Dendritic cell treated with granulocyte-macrophage colony-stimulating factor and Interleukin-4, amounts not matched to agents 40 ng/mL and 50 ng/mL, for 4 days (primary cell): ENCODE measurements around the gene DGCR2.
"Not testable (repeated sequence)": the region's sequence is repeated elsewhere in the genome, so short reads cannot be mapped to it uniquely, and the experiment has no call there.

Source experiments
- H3K27ac Mint-ChIP-seq: one replicate; pipeline ENCODE4 v1.8.0; 2022; ENCODE audit warnings: mild to moderate bottlenecking, mixed read lengths
- H3K27me3 Mint-ChIP-seq: one replicate; pipeline ENCODE4 v1.8.0; 2022; ENCODE audit warnings: mild to moderate bottlenecking, mixed read lengths
- H3K36me3 Mint-ChIP-seq: one replicate; pipeline ENCODE4 v1.8.0; 2022; ENCODE audit warnings: low read depth, mixed read lengths
- H3K4me1 Mint-ChIP-seq: one replicate; pipeline ENCODE4 v1.8.0; 2022; ENCODE audit warnings: low read depth, mixed read lengths
- H3K4me3 Mint-ChIP-seq: one replicate; pipeline ENCODE4 v1.8.0; 2022; ENCODE audit warnings: mild to moderate bottlenecking, moderate library complexity, mixed read lengths
- H3K9me3 Mint-ChIP-seq: one replicate; pipeline ENCODE4 v1.8.0; 2022; ENCODE audit warnings: mixed read lengths
- intact Hi-C: fragments of 100-400 bp; cut with micrococcal nuclease; formaldehyde crosslinking; loops from one replicate; pipeline ENCODE4 v1.15.0; 2022

The DGCR2 gene

GRCh38 chr22:19019679-19020032 is 102.6 kb downstream of the DGCR2 start:
- Mint-ChIP-seq H3K4me1 (no peaks in the 10 kb centered on the region), H3K27me3 (peaks cover 21% of the 10 kb centered on the region), H3K4me3 (no peak overlapping the region), H3K36me3 (no peaks in the 10 kb centered on the region), H3K9me3 (no peaks in the 10 kb centered on the region), H3K27ac (no peak overlapping the region)
- intact Hi-C loops: no loop called here

GRCh38 chr22:19019029-19019678 is 103.1 kb downstream of the DGCR2 start:
- H3K4me1 Mint-ChIP-seq: no peaks in the 10 kb centered on the region
- H3K27ac Mint-ChIP-seq: no peak overlapping the region
- H3K27me3 Mint-ChIP-seq: peaks cover 20% of the 10 kb centered on the region
- H3K36me3 Mint-ChIP-seq: no peaks in the 10 kb centered on the region
- no peaks in the 10 kb centered on the region for H3K9me3 Mint-ChIP-seq
- intact Hi-C loops: no loop called here
- no peak overlapping the region for H3K4me3 Mint-ChIP-seq

- intact Hi-C loops: no loop called here
- Mint-ChIP-seq H3K4me3 (no peak overlapping the region), H3K4me1 (no peaks in the 10 kb centered on the region), H3K36me3 (no peaks in the 10 kb centered on the region), H3K27me3 (peaks cover 16% of the 10 kb centered on the region), H3K9me3 (no peaks in the 10 kb centered on the region), H3K27ac (no peak overlapping the region)
These were observed 104.0 kb downstream of the DGCR2 start for GRCh38 chr22:19018256-19018655.

GRCh38 chr22:19016081-19016766 is 106.0 kb downstream of the DGCR2 start:
- no peak overlapping the region for H3K4me3 Mint-ChIP-seq
- H3K9me3 Mint-ChIP-seq: no peaks in the 10 kb centered on the region
- peaks cover 15% of the 10 kb centered on the region for H3K27me3 Mint-ChIP-seq
- no peak overlapping the region for H3K27ac Mint-ChIP-seq
- no peaks in the 10 kb centered on the region for H3K36me3 Mint-ChIP-seq
- H3K4me1 Mint-ChIP-seq: no peaks in the 10 kb centered on the region
- intact Hi-C loops: no loop called here

- H3K27me3 Mint-ChIP-seq: peaks cover 18% of the 10 kb centered on the region
These were observed 107.3 kb downstream of the DGCR2 start for GRCh38 chr22:19014886-19015285.

GRCh38 chr22:19013881-19014598 is 108.2 kb downstream of the DGCR2 start:
- H3K36me3 Mint-ChIP-seq, H3K9me3 Mint-ChIP-seq, H3K27ac Mint-ChIP-seq, H3K4me1 Mint-ChIP-seq, H3K4me3 Mint-ChIP-seq, intact Hi-C loops: not testable (repeated sequence)
- H3K27me3 Mint-ChIP-seq: peaks cover 12% of the 10 kb centered on the region

More at GRCh38 chr22:19014886-19015285, 107.3 kb downstream of the DGCR2 start:
- Mint-ChIP-seq H3K4me3 (no peak overlapping the region), H3K9me3 (no peaks in the 10 kb centered on the region), H3K27ac (no peak overlapping the region), H3K4me1 (no peaks in the 10 kb centered on the region), H3K36me3 (no peaks in the 10 kb centered on the region)
- intact Hi-C loops: no loop called here

- peaks cover 12% of the 10 kb centered on the region for H3K27me3 Mint-ChIP-seq
- H3K27ac Mint-ChIP-seq, H3K9me3 Mint-ChIP-seq, intact Hi-C loops, H3K36me3 Mint-ChIP-seq, H3K4me3 Mint-ChIP-seq, H3K4me1 Mint-ChIP-seq: not testable (repeated sequence)
These were observed 108.8 kb downstream of the DGCR2 start for GRCh38 chr22:19013411-19013810.

GRCh38 chr22:19012308-19012986 is 109.8 kb downstream of the DGCR2 start:
- no peak overlapping the region for H3K27ac Mint-ChIP-seq
- no peaks in the 10 kb centered on the region for H3K4me1 Mint-ChIP-seq
- peaks cover 13% of the 10 kb centered on the region for H3K27me3 Mint-ChIP-seq
- no peaks in the 10 kb centered on the region for H3K9me3 Mint-ChIP-seq
- H3K4me3 Mint-ChIP-seq: no peak overlapping the region
- no peaks in the 10 kb centered on the region for H3K36me3 Mint-ChIP-seq
- intact Hi-C loops: no loop called here

- H3K27me3 Mint-ChIP-seq: peaks cover 12% of the 10 kb centered on the region
- H3K27ac Mint-ChIP-seq, intact Hi-C loops, H3K4me3 Mint-ChIP-seq, H3K4me1 Mint-ChIP-seq, H3K36me3 Mint-ChIP-seq, H3K9me3 Mint-ChIP-seq: not testable (repeated sequence)
These were observed 110.6 kb downstream of the DGCR2 start for GRCh38 chr22:19011611-19012010.

- Mint-ChIP-seq H3K4me1 (no peaks in the 10 kb centered on the region), H3K4me3 (no peak overlapping the region), H3K9me3 (no peaks in the 10 kb centered on the region), H3K27ac (no peak overlapping the region), H3K36me3 (no peaks in the 10 kb centered on the region), H3K27me3 (peaks cover 12% of the 10 kb centered on the region)
- intact Hi-C loops: no loop called here
These were observed 111.1 kb downstream of the DGCR2 start for GRCh38 chr22:19011075-19011474.

GRCh38 chr22:19005905-19006304 is 116.3 kb downstream of the DGCR2 start:
- intact Hi-C loops: no loop called here
- H3K9me3 Mint-ChIP-seq: no peaks in the 10 kb centered on the region
- no peak overlapping the region for H3K27ac Mint-ChIP-seq
- no peak overlapping the region for H3K4me3 Mint-ChIP-seq
- H3K4me1 Mint-ChIP-seq: peaks cover 8% of the 10 kb centered on the region
- H3K27me3 Mint-ChIP-seq: peaks cover 10% of the 10 kb centered on the region
- no peaks in the 10 kb centered on the region for H3K36me3 Mint-ChIP-seq

GRCh38 chr22:19004471-19004870 is 117.7 kb downstream of the DGCR2 start:
- H3K9me3 Mint-ChIP-seq: no peaks in the 10 kb centered on the region
- no peaks in the 10 kb centered on the region for H3K36me3 Mint-ChIP-seq
- no peak overlapping the region for H3K4me3 Mint-ChIP-seq
- intact Hi-C loops: no loop called here
- H3K27me3 Mint-ChIP-seq: peaks cover 8% of the 10 kb centered on the region
- H3K4me1 Mint-ChIP-seq: peaks cover 8% of the 10 kb centered on the region
- H3K27ac Mint-ChIP-seq: no peak overlapping the region

- Mint-ChIP-seq H3K36me3 (no peaks in the 10 kb centered on the region), H3K4me1 (peaks cover 8% of the 10 kb centered on the region), H3K4me3 (no peak overlapping the region), H3K27me3 (peaks cover 14% of the 10 kb centered on the region), H3K9me3 (no peaks in the 10 kb centered on the region), H3K27ac (no peak overlapping the region)
- intact Hi-C loops: no loop called here
These were observed 118.7 kb downstream of the DGCR2 start for GRCh38 chr22:19003508-19003907.

GRCh38 chr22:19002684-19003038 is 119.6 kb downstream of the DGCR2 start:
- Mint-ChIP-seq H3K27me3 (peaks cover 21% of the 10 kb centered on the region), H3K36me3 (no peaks in the 10 kb centered on the region), H3K9me3 (no peaks in the 10 kb centered on the region), H3K4me3 (no peak overlapping the region), H3K27ac (no peak overlapping the region), H3K4me1 (peaks cover 8% of the 10 kb centered on the region)
- intact Hi-C loops: no loop called here
